ENCODE measurements around the gene TRABD2A. TPM values are rescaled to one million over a fixed set of nuclear protein-coding genes. Genes with fewer than 3 reads are reported as not detected.

TRABD2A gene
- total RNA-seq, 3 donors from 2014 or later (not counting 1 experiment from before 2014, with no cell fraction given) = 1.4 to 6.3 (median 6.3) TPM

DNA sequence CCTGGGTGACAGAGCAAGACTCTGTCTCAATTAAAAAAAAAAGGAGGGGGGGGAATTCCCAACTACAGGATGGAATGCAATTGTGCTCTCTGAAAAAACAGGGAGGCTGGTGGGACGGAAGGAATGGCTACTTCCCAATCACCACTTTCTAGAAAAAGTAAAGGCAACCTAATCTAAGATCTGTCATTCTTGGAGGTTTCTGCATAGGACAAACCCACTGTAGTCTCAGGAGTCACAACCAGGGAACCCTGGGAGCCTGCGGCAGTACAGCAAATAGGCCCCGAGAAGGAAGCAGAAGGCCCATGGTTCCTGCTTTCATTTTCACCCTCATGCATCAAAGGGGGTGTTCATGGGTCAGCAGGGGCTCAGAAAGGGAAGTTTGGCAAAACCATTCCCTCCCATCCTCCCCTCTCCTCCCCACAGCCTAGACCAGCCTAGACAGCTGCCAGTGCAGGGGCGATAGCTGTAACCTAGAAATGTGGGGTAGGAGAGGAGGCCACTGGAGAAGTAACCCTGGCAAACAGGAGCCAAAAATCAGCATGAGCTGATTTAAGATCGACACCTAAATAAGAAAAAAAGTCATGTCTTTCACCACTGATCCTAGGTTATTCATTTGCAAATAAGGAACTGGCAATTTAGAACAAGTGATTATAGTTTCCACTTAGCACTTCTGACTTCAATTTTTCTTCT lies 48.0 kb downstream of the TRABD2A start:
- ATAC-seq (peak; percentile 21 to 57 (median 43)), DNase-seq (peak in 1 of 2 donors; percentile 59)
- 46% methylated on average over 5 of the region's 5 CpGs for WGBS (ENCODE audit: insufficient coverage)
- Mint-ChIP-seq H3K4me3 (no peak overlapping the region), H3K4me1 (peaks cover 26 to 34% of the 10 kb centered on the region in 2 donors), H3K27ac (no peak overlapping the region), H3K27me3 (ENCODE audit: low read depth in 2 of 2) (no peaks in the 10 kb centered on the region), H3K9me3 (peaks cover 2 to 3% of the 10 kb centered on the region in 2 donors), H3K36me3 (peaks cover 10% of the 10 kb centered on the region)
- peaks cover 50% of the 10 kb centered on the region for H3K4me1 ChIP-seq (ENCODE audit: control insufficient read depth, insufficient read depth, low read length)
- peaks cover 7% of the 10 kb centered on the region for H3K9me3 ChIP-seq (ENCODE audit: control insufficient read depth, insufficient read depth, low read length)
- no peaks in the 10 kb centered on the region for H3K27me3 ChIP-seq (ENCODE audit: control insufficient read depth, insufficient read depth, low read length)
- TF ChIP-seq, protein P1, sequence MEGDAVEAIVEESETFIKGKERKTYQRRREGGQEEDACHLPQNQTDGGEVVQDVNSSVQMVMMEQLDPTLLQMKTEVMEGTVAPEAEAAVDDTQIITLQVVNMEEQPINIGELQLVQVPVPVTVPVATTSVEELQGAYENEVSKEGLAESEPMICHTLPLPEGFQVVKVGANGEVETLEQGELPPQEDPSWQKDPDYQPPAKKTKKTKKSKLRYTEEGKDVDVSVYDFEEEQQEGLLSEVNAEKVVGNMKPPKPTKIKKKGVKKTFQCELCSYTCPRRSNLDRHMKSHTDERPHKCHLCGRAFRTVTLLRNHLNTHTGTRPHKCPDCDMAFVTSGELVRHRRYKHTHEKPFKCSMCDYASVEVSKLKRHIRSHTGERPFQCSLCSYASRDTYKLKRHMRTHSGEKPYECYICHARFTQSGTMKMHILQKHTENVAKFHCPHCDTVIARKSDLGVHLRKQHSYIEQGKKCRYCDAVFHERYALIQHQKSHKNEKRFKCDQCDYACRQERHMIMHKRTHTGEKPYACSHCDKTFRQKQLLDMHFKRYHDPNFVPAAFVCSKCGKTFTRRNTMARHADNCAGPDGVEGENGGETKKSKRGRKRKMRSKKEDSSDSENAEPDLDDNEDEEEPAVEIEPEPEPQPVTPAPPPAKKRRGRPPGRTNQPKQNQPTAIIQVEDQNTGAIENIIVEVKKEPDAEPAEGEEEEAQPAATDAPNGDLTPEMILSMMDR (IDR thresholded peaks at IDR 0.05) = no peak
- peak overlapping the region; percentile 11 for H3K27ac ChIP-seq (ENCODE audit: low read length)
- no peaks in the 10 kb centered on the region for H3K36me3 ChIP-seq (ENCODE audit: control insufficient read depth, insufficient read depth, low read length)
- no peak overlapping the region for H3K4me3 ChIP-seq (ENCODE audit: low read length)
- intact Hi-C loops (cut with micrococcal nuclease) = no loop called here

DNA sequence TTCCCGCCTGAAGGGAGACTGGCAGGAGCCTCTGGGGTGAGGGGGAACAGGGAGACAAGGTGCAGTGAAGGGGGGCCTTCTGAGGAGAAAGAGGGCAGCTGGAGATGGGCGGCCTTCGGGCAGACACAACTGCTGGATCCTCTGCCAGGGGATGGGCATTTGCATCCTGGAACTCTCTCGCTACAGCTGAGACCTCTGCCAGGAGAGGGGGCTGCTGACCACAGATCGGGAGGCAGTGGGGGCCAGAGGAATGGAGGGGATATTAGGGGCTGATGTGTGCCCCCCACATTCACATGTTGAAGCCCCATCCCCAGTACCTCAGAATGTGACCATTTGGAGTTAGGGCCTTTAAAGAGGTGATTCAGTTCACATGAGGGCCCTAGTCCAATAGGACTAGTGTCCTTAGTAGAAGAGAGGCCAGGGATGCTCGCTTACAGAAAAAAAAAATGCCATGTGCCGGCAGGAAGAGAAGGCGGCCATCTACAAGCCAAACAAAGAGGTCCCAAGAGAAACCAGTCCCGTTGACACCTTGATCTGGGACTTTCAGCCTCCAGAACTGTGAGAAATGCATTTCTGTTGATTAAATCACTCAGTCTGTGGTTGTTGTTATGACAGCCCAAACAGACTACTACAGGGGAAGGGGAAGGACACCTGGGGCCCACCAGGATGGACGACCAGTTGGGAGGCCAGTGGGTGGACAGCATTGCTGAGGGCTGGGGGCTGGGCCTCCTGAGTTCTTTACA lies 50.0 kb downstream of the TRABD2A start:
- ATAC-seq (no peak), DNase-seq (peak in 1 of 2 donors; percentile 23)
- Mint-ChIP-seq H3K4me1 (peaks cover 23 to 34% of the 10 kb centered on the region in 2 donors), H3K27ac (peak overlapping the region in 1 of 2 donors; percentile 47), H3K27me3 (ENCODE audit: low read depth in 2 of 2) (no peaks in the 10 kb centered on the region), H3K9me3 (no peaks in the 10 kb centered on the region), H3K36me3 (peaks cover 1% of the 10 kb centered on the region), H3K4me3 (no peak overlapping the region)
- Histone ChIP-seq H3K9me3 (ENCODE audit: control insufficient read depth, insufficient read depth, low read length) (peaks cover 5% of the 10 kb centered on the region), H3K4me1 (ENCODE audit: control insufficient read depth, insufficient read depth, low read length) (peaks cover 54% of the 10 kb centered on the region), H3K27me3 (ENCODE audit: control insufficient read depth, insufficient read depth, low read length) (no peaks in the 10 kb centered on the region), H3K4me3 (ENCODE audit: low read length) (no peak overlapping the region), H3K36me3 (ENCODE audit: control insufficient read depth, insufficient read depth, low read length) (no peaks in the 10 kb centered on the region), H3K27ac (ENCODE audit: low read length) (peak overlapping the region; percentile 27)
- intact Hi-C loops (cut with micrococcal nuclease) = no loop called here
- TF ChIP-seq, protein P1 (IDR thresholded peaks at IDR 0.05) = no peak
- WGBS (ENCODE audit: insufficient coverage) = 79% methylated on average over 10 of the region's 10 CpGs

DNA sequence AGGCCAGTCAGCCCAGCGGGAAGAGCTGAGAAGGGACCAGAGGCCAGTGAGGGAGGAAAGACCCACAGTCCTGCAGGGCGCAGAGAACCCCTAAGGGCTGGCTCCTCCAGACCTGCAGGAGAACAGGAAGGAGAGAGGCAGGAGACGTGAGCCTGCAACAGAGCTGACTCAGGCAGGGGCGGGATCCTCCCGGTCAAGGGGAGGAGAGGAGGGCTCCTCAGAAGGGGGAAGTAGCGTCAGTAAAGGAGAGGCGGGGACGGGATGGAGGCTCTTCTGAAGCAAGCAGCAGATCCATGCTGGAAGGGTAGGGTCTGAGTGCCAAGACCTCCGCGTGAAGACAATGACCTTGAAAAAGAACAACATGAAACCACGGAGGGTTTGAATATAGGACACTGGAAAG lies 50.8 kb downstream of the TRABD2A start:
- Mint-ChIP-seq H3K27me3 (ENCODE audit: low read depth in 2 of 2) (no peaks in the 10 kb centered on the region), H3K4me3 (no peak overlapping the region), H3K36me3 (no peaks in the 10 kb centered on the region), H3K27ac (no peak overlapping the region), H3K4me1 (peaks cover 23 to 34% of the 10 kb centered on the region in 2 donors), H3K9me3 (no peaks in the 10 kb centered on the region)
- ATAC-seq (peak in 2 of 3 donors; percentile 29 to 30), DNase-seq (no peak)
- no peaks in the 10 kb centered on the region for H3K27me3 ChIP-seq (ENCODE audit: control insufficient read depth, insufficient read depth, low read length)
- no peak overlapping the region for H3K27ac ChIP-seq (ENCODE audit: low read length)
- TF ChIP-seq, protein P1 (IDR thresholded peaks at IDR 0.05) = no peak
- peaks cover 54% of the 10 kb centered on the region for H3K4me1 ChIP-seq (ENCODE audit: control insufficient read depth, insufficient read depth, low read length)
- no peak overlapping the region for H3K4me3 ChIP-seq (ENCODE audit: low read length)
- H3K36me3 ChIP-seq (ENCODE audit: control insufficient read depth, insufficient read depth, low read length) = no peaks in the 10 kb centered on the region
- WGBS (ENCODE audit: insufficient coverage) = 74% methylated on average over 11 of the region's 11 CpGs
- intact Hi-C loops (cut with micrococcal nuclease) = no loop called here
- no peaks in the 10 kb centered on the region for H3K9me3 ChIP-seq (ENCODE audit: control insufficient read depth, insufficient read depth, low read length)

Measured in natural killer cell (primary cell).